OCI-LY1 (cell line): ENCODE measurements around the gene PRKD2.

Experiments used
- CTCF ChIP-seq: fragments of 200-600 bp; sonication (generic), shearing (Covaris generic); IDR thresholded peaks from 2 replicates; pipeline ENCODE4 v1.5.1; 2017; ENCODE audit warnings: mild to moderate bottlenecking, antibody characterized with exemption, low read length, moderate library complexity, mixed read lengths
- EZH2 ChIP-seq: fragments of 200-600 bp; sonication (generic), shearing (Covaris generic); IDR thresholded peaks from 2 replicates; pipeline ENCODE4 v1.8.0; 2017; ENCODE audit warnings: borderline replicate concordance, mixed run types, mild to moderate bottlenecking, antibody characterized with exemption, low read length, moderate library complexity, mixed read lengths

DNA sequence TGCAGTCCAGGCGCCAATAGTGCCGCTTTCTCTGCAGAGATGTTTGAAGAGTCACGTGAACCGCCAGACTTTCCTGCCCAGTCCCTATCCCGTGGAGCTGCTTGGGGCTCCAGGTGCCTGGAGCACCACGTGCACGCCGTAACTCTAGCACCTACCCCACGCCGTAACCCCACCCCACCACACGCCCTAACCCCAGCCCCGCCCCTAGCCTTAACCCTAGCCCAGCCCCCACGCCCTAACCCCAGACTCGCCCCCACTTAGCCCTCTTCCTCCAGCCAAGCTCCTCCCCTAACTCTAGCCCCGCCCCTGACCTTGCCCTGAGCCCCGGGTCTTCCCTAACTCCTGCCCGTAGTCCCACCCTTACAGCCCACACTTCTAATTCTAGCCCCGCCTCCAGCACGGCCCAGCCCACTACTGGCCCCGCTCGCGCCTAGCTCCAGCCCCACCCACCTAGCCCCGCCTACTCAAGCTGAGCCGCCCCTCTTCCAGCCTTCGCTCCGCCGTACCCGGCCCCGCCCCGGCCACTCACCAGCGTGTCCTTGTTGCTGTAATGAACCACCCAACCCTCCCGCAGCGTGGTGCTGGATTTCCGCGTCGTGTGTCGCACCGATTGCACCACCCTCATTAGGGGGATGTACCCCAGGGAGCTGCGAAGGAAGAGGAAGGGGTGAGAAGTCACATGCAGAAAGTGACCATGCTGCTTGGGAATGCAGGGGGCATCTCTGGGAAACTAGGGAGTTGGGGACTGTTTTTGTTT lies 19.5 kb downstream of the PRKD2 start:
- no peak for TF ChIP-seq CTCF
- no peak for TF ChIP-seq EZH2
